Peyer's patch (tissue), 4 donors: ENCODE measurements around the gene ENPP7.

Source experiments
- POLR2A ChIP-seq, 2 donors: fragments of 450-650 bp; IDR thresholded peaks; one replicate each; pipeline ENCODE4 v1.5.1; 2017; ENCODE audit warnings: antibody characterized with exemption in 2 of 2, mild to moderate bottlenecking in 2 of 2, moderate library complexity in 2 of 2
- TF ChIP-seq, protein P1 (sequence below), 6 experiments: fragments of 450-650 bp in 4 of 6; fragments of 200-600 bp in 2 of 6; sonication (generic) in 1 of 6; IDR thresholded peaks; one replicate each; pipeline ENCODE4 v1.5.1; 2017 to 2019; ENCODE audit warnings: antibody characterized with exemption in 6 of 6, mild to moderate bottlenecking in 3 of 6, moderate library complexity in 1 of 6

DNA sequence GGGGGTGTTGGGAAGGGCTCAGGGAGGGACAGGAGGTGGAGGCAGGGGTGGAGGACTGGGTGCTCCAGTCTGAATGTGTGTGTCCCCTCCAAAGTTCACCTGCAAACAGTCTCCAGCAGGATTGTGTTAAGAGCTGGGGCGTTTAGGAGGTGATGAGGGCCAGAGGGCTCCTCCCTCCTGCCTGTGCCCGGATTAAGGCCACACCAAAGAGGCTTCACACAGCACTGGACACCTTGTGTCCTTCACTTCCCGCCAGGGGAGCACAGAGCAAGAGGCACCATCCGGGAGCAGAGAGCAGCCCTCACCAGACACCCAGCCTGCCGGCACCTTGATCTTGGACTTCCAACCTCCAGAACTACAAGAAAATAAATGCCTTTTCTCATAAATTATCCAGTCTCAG is 30.2 kb upstream of the ENPP7 start:
- TF ChIP-seq, protein P1, sequence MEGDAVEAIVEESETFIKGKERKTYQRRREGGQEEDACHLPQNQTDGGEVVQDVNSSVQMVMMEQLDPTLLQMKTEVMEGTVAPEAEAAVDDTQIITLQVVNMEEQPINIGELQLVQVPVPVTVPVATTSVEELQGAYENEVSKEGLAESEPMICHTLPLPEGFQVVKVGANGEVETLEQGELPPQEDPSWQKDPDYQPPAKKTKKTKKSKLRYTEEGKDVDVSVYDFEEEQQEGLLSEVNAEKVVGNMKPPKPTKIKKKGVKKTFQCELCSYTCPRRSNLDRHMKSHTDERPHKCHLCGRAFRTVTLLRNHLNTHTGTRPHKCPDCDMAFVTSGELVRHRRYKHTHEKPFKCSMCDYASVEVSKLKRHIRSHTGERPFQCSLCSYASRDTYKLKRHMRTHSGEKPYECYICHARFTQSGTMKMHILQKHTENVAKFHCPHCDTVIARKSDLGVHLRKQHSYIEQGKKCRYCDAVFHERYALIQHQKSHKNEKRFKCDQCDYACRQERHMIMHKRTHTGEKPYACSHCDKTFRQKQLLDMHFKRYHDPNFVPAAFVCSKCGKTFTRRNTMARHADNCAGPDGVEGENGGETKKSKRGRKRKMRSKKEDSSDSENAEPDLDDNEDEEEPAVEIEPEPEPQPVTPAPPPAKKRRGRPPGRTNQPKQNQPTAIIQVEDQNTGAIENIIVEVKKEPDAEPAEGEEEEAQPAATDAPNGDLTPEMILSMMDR (IDR thresholded peaks at IDR 0.05) = no peak
- TF ChIP-seq POLR2A (IDR thresholded peaks at IDR 0.05) = no peak
